IPS-15b (cell line): ENCODE measurements around the gene CCDC85A.

ENCODE experiments used
- H3K27me3 ChIP-seq: one replicate; pipeline ENCODE4 v1.6.1; 2013; ENCODE audit warnings: low read length; ENCODE audit not compliant: control insufficient read depth, insufficient read depth
- H3K36me3 ChIP-seq: one replicate; pipeline ENCODE4 v1.6.1; 2013; ENCODE audit warnings: low read length; ENCODE audit not compliant: control insufficient read depth, insufficient read depth
- H3K4me1 ChIP-seq: one replicate; pipeline ENCODE4 v1.6.1; 2013; ENCODE audit warnings: mild to moderate bottlenecking, low read length; ENCODE audit not compliant: control insufficient read depth, insufficient read depth
- H3K4me3 ChIP-seq: one replicate; pipeline ENCODE4 v1.5.1; 2013; ENCODE audit warnings: low read depth, low read length
- H3K9ac ChIP-seq: one replicate; pipeline ENCODE4 v1.6.1; 2013; ENCODE audit warnings: low read depth, mild to moderate bottlenecking, low read length
- H3K9me3 ChIP-seq: one replicate; pipeline ENCODE4 v1.6.1; 2013; ENCODE audit warnings: mild to moderate bottlenecking, low read length; ENCODE audit not compliant: control insufficient read depth, insufficient read depth

CCDC85A gene

GRCh38 chr2:56222481-56222880, 38.7 kb downstream of the CCDC85A start:
- Histone ChIP-seq H3K9me3 (no peaks in the 10 kb centered on the region), H3K27me3 (no peaks in the 10 kb centered on the region), H3K4me1 (no peaks in the 10 kb centered on the region), H3K4me3 (no peak overlapping the region), H3K9ac (no peak overlapping the region), H3K36me3 (no peaks in the 10 kb centered on the region)

DNA sequence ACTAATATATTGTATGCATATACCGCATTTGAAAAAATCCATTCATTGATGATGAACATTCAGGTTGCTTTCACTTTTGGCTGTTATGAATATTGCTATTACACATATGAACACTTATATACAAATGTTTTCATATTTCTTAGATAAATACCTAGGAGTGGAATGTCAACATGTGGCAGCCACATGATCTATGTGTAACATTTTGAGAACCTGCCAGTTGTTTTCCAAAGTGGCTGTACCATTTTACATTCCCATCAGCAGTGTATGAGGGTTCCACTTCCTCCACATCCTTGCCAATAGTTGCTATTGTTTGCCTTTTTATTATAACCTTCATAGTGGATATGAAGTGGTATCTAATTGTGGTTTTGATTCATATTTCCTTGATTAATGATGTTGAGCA, 40.5 kb downstream of the CCDC85A start:
- no peak overlapping the region for H3K4me3 ChIP-seq
- no peak overlapping the region for H3K9ac ChIP-seq
- H3K4me1 ChIP-seq = no peaks in the 10 kb centered on the region
- no peaks in the 10 kb centered on the region for H3K36me3 ChIP-seq
- no peaks in the 10 kb centered on the region for H3K9me3 ChIP-seq
- no peaks in the 10 kb centered on the region for H3K27me3 ChIP-seq

DNA sequence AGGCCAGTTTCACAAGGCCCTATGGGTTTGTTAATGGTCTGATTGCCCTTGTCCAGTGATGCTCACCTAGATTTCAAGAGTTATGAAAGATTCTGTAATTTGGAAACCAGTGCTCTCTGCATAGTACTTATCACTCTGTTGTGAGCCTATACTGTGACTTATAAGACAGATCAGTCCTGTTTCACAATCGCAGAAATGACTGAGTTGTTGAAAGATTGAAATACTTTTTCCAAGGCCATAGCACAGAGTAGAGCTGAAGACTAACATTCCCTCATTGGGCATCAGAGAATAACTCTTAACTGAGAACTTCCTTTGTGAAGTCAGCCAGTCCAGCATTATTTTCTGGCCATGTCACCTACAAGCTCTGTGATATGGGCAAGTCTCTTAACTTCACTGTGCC, 44.0 kb downstream of the CCDC85A start:
- Histone ChIP-seq H3K4me3 (no peak overlapping the region), H3K27me3 (no peaks in the 10 kb centered on the region), H3K36me3 (no peaks in the 10 kb centered on the region), H3K9ac (no peak overlapping the region), H3K9me3 (no peaks in the 10 kb centered on the region), H3K4me1 (no peaks in the 10 kb centered on the region)

DNA sequence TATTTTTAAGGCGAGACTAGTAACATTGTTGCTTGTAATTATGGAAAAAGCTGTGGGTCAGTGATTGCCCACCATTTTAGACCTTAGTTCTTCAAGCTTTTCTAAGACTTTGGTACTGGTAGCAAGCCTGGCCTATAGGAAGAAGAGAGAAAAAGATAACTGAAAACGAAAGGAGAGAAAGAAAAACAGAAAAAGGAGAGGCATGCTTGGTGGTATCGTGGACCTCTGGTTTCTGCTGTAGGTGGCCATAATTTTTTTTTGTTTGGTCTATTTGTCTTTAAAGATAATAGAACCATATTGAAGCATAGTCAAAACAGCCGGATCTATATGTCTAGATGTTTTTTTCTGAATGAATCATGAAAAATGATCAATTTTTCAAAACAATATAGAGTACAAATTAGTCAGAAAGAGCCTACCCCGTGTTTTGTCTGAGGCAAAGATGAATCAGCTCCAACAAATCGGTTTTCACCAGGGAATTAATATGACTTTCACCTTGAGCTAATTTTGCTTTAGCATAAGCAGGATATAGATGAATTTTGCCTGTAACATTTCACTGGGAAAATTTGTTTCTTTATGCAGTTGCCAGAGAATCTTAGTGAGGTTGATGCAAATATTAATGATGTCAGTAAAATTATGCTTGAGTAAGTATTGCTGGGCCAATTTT, 45.7 kb downstream of the CCDC85A start:
- Histone ChIP-seq H3K9me3 (no peaks in the 10 kb centered on the region), H3K4me1 (peaks cover 5% of the 10 kb centered on the region), H3K27me3 (no peaks in the 10 kb centered on the region), H3K36me3 (no peaks in the 10 kb centered on the region), H3K4me3 (no peak overlapping the region), H3K9ac (no peak overlapping the region)

GRCh38 chr2:56230156-56230555, 46.4 kb downstream of the CCDC85A start:
- Histone ChIP-seq H3K27me3 (no peaks in the 10 kb centered on the region), H3K4me3 (no peak overlapping the region), H3K9me3 (no peaks in the 10 kb centered on the region), H3K36me3 (no peaks in the 10 kb centered on the region), H3K9ac (no peak overlapping the region), H3K4me1 (peaks cover 8% of the 10 kb centered on the region)

DNA sequence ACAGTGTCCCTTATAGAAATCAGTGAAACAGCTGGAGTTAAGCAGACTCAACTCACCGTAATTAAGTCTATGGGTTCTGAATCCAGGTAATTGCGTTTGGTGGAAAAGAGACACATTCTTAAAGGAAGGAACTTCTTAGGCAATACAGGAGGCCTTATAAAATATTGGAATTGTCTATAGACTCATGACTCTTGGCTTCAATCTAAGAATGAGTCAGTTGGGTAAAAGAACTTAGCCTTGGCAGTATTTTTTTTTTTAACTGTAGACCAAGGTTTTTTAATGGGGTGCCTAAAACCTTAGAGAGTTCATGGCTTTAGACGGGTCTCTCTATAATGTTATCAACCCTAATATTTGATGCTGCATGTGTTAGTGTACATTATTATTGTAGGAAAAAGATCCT, 47.6 kb downstream of the CCDC85A start:
- Histone ChIP-seq H3K27me3 (no peaks in the 10 kb centered on the region), H3K9me3 (no peaks in the 10 kb centered on the region), H3K36me3 (no peaks in the 10 kb centered on the region), H3K4me3 (no peak overlapping the region), H3K4me1 (peaks cover 8% of the 10 kb centered on the region), H3K9ac (no peak overlapping the region)

- peaks cover 8% of the 10 kb centered on the region for H3K4me1 ChIP-seq
- H3K36me3 ChIP-seq = no peaks in the 10 kb centered on the region
- H3K9ac ChIP-seq = no peak overlapping the region
- H3K9me3 ChIP-seq = no peaks in the 10 kb centered on the region
- H3K27me3 ChIP-seq = no peaks in the 10 kb centered on the region
- no peak overlapping the region for H3K4me3 ChIP-seq
These were observed 49.1 kb downstream of the CCDC85A start for GRCh38 chr2:56232912-56233311.

- Histone ChIP-seq H3K4me1 (peaks cover 8% of the 10 kb centered on the region), H3K4me3 (no peak overlapping the region), H3K9ac (no peak overlapping the region), H3K36me3 (no peaks in the 10 kb centered on the region), H3K9me3 (no peaks in the 10 kb centered on the region), H3K27me3 (no peaks in the 10 kb centered on the region)
These were observed 50.5 kb downstream of the CCDC85A start for GRCh38 chr2:56234241-56234640.

DNA sequence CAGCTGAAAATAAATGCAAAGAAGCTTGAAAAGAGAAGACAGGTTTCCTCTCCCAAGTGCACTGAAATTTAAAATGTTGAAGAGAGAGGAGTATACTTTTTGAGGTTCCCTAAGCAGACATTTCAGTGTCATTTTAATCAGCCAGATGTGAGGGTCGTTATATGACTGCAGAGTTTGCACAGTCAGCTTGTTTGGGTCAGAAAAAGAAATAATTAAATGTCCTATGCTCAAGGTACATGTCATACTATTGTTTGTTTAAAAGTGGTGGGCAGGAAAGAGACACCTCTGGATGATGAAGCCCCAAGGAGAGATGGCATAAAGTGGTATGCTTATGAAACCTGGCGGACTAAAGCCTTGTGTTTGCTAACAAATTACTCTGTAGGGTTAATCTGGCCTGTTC, 55.2 kb downstream of the CCDC85A start:
- Histone ChIP-seq H3K4me1 (peaks cover 4% of the 10 kb centered on the region), H3K9ac (no peak overlapping the region), H3K4me3 (no peak overlapping the region), H3K9me3 (no peaks in the 10 kb centered on the region), H3K27me3 (no peaks in the 10 kb centered on the region), H3K36me3 (no peaks in the 10 kb centered on the region)

- no peaks in the 10 kb centered on the region for H3K36me3 ChIP-seq
- no peaks in the 10 kb centered on the region for H3K9me3 ChIP-seq
- H3K27me3 ChIP-seq = no peaks in the 10 kb centered on the region
- H3K4me3 ChIP-seq = no peak overlapping the region
- H3K9ac ChIP-seq = no peak overlapping the region
- peaks cover 4% of the 10 kb centered on the region for H3K4me1 ChIP-seq
These were observed 55.6 kb downstream of the CCDC85A start for GRCh38 chr2:56239437-56239836.

GRCh38 chr2:56240210-56240609, 56.4 kb downstream of the CCDC85A start:
- H3K4me3 ChIP-seq = no peak overlapping the region
- no peaks in the 10 kb centered on the region for H3K36me3 ChIP-seq
- H3K9me3 ChIP-seq = no peaks in the 10 kb centered on the region
- no peaks in the 10 kb centered on the region for H3K4me1 ChIP-seq
- H3K27me3 ChIP-seq = no peaks in the 10 kb centered on the region
- no peak overlapping the region for H3K9ac ChIP-seq

DNA sequence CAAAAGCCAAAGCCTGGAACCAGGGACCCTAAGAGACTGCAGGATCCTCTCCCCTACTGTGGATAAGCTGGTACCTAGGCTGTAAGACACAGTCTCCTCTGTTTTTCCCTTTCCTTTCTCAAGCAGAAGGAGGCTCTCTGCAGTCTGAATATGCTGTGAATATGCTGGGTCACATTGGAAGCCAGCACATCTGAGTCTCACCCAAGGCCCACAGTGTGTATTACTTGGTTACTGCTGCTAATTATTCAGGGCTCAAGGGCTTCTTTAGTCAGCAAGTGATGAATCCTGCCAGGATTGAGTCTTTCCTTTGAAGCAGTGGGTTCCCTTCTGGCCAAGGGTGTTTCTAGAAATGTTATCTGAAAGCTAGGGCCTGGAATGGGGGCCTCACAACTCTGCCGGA, 60.7 kb downstream of the CCDC85A start:
- Histone ChIP-seq H3K36me3 (no peaks in the 10 kb centered on the region), H3K9me3 (no peaks in the 10 kb centered on the region), H3K4me1 (no peaks in the 10 kb centered on the region), H3K9ac (no peak overlapping the region), H3K27me3 (no peaks in the 10 kb centered on the region), H3K4me3 (no peak overlapping the region)
